Stimulated activated CD4-positive, alpha-beta T cell treated with anti-CD3 and anti-CD28 coated beads, Interleukin-4, amount 100 ng/mL, for 1 hour (primary cell): Measurements from ENCODE around the gene C10orf120.

Experiments
- DNase-seq: peaks from one replicate; pipeline ENCODE4 v3.0.0-alpha.2; 2020

The C10orf120 gene

GRCh38 chr10:122702275-122702674 is 2.6 kb upstream of the C10orf120 start:
- no peak for DNase-seq

GRCh38 chr10:122701652-122702051 is 2.0 kb upstream of the C10orf120 start:
- DNase-seq = no peak

- no peak for DNase-seq
Observed at GRCh38 chr10:122696687-122697086, 3.0 kb downstream of the C10orf120 start.

- no peak for DNase-seq
Observed at GRCh38 chr10:122692744-122693143, 6.9 kb downstream of the C10orf120 start.

- DNase-seq = no peak
Observed at GRCh38 chr10:122689146-122689820, 10.4 kb downstream of the C10orf120 start.

- DNase-seq = no peak
Observed at GRCh38 chr10:122688293-122688989, 11.2 kb downstream of the C10orf120 start.

- no peak for DNase-seq
Observed at GRCh38 chr10:122682522-122682921, 17.1 kb downstream of the C10orf120 start.

- no peak for DNase-seq
Observed at GRCh38 chr10:122678266-122678665, 21.4 kb downstream of the C10orf120 start.

GRCh38 chr10:122675278-122675677 is 24.4 kb downstream of the C10orf120 start:
- DNase-seq = no peak

GRCh38 chr10:122674781-122675180 is 24.9 kb downstream of the C10orf120 start:
- DNase-seq = no peak

- no peak for DNase-seq
Observed at GRCh38 chr10:122673731-122674130, 25.9 kb downstream of the C10orf120 start.

- DNase-seq = no peak
Observed at GRCh38 chr10:122673269-122673668, 26.4 kb downstream of the C10orf120 start.

- no peak for DNase-seq
Observed at GRCh38 chr10:122672655-122673054, 27.0 kb downstream of the C10orf120 start.

- no peak for DNase-seq
Observed at GRCh38 chr10:122671355-122671754, 28.3 kb downstream of the C10orf120 start.

GRCh38 chr10:122669842-122670241 is 29.8 kb downstream of the C10orf120 start:
- DNase-seq = no peak

GRCh38 chr10:122669045-122669444 is 30.6 kb downstream of the C10orf120 start:
- no peak for DNase-seq

- no peak for DNase-seq
Observed at GRCh38 chr10:122665946-122666345, 33.7 kb downstream of the C10orf120 start.

- DNase-seq = no peak
Observed at GRCh38 chr10:122665329-122665860, 34.3 kb downstream of the C10orf120 start.

GRCh38 chr10:122664501-122664900 is 35.1 kb downstream of the C10orf120 start:
- no peak for DNase-seq

- DNase-seq = no peak
Observed at GRCh38 chr10:122663516-122664130, 36.0 kb downstream of the C10orf120 start.

GRCh38 chr10:122662231-122662630 is 37.4 kb downstream of the C10orf120 start:
- no peak for DNase-seq

GRCh38 chr10:122660696-122661095 is 39.0 kb downstream of the C10orf120 start:
- DNase-seq = no peak

- no peak for DNase-seq
Observed at GRCh38 chr10:122659651-122660050, 40.0 kb downstream of the C10orf120 start.

GRCh38 chr10:122659126-122659525 is 40.5 kb downstream of the C10orf120 start:
- no peak for DNase-seq
